Fibroblast of skin of abdomen (primary cell): ENCODE data around the gene ZDHHC6. TPM values are rescaled to one million over a fixed set of nuclear protein-coding genes. Genes with fewer than 3 reads are reported as not detected.
"Not testable (repeated sequence)": the region's sequence is repeated elsewhere in the genome, so short reads cannot be mapped to it uniquely, and the experiment has no call there.

ENCODE experiments used
- DNase-seq: peaks from one replicate; pipeline ENCODE4 v3.0.0-alpha.2; 2013
- polyA plus RNA-seq, 2 experiments: library from polyadenylated mRNA; unstranded; fragments of 120-200 nt; gene quantifications; one replicate each; pipeline ENCODE4 v1.2.1, GENCODE V29; 2013; ENCODE audit not compliant: insufficient read length in 2 of 2

The ZDHHC6 gene, protein sequence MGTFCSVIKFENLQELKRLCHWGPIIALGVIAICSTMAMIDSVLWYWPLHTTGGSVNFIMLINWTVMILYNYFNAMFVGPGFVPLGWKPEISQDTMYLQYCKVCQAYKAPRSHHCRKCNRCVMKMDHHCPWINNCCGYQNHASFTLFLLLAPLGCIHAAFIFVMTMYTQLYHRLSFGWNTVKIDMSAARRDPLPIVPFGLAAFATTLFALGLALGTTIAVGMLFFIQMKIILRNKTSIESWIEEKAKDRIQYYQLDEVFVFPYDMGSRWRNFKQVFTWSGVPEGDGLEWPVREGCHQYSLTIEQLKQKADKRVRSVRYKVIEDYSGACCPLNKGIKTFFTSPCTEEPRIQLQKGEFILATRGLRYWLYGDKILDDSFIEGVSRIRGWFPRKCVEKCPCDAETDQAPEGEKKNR
- 30.3 TPM for polyA plus RNA-seq (2013, experiment 1 of 2; ENCODE audit: insufficient read length)
- 31.0 TPM for polyA plus RNA-seq (2013, experiment 2 of 2; ENCODE audit: insufficient read length)

DNA sequence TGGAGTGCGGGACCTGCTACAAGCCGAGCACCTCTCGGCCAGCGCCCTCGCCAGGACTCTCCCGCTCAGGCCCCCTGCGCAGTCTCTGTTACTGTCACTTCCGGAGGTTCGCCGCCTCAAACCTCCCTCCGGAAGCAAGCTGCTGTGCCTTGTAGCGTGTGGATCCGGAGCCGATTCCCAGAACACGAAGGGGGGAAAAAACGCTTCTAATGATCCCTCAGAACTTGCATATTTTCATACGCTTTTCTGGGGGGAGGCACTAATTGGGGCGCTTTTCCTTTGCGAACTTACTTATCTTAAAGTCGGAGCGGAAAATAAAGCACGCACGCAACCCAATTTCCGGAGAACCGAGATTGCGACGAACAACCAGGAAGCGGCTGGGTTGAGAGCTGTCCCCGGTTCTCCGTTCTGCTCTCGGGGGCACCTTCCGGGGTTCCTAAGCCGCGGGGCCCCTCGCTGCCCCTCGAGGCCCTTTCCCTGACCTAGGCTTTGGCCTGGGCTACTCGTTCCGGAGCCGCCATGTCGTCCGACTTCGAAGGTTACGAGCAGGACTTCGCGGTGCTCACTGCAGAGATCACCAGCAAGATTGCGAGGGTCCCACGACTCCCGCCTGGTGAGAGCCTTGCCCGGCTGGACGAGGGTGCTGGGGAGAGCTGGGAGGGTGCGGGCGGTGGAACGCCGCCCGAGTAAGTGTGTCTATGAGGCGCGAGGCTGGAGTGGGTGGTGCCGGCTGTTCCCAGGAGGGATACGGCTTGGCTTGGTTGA is at the start of gene ZDHHC6, which contains the start of gene VTI1A:
ZDHHC6 (minus strand) TSS at position 60 of the 765 bp plus-strand sequence. CDS start 1,478 bp downstream, outside the sequence.
VTI1A (plus strand) TSS at position 361 of the 765 bp plus-strand sequence; CDS start at position 520, 159 bp downstream.
- peak; percentile 81 for DNase-seq

DNA sequence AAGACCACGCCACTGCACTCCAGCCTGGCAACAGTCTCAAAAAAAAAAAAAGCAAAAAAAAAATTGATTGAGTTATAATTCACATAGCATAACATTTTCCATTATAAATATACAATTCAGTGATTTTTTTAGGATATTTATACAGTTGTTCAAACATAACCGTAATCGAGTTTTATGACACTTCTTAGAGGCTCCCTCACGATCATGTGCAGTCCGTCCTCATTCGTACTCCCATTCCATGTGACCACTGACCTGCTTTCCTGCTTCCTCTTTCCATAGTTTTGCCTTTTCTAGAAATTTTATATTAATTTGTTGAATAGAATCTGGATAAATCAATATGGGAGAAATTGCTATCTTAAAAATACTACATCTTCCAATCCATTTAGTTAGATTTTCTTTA is 46.0 kb upstream of the ZDHHC6 start:
- no peak for DNase-seq

DNA sequence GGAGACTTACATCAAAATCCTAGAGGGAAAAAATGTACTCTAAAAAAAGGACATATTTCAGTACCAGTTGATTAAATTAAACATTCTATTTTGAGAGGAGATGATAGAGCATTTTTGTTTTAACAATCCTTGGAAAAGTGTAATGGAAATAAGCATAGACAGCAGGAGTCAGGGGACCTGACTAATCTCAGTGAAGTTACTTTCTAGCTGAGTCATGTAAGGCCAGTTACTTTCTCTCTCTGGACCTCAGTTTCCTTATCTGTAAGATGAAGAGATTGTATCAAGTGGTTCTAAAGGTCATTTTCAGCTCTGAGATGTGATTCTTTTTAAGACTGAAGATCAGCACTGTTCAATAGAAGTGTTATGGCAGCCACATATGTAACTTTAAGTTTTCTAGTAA is 44.4 kb upstream of the ZDHHC6 start:
- DNase-seq: peak; percentile 4

DNA sequence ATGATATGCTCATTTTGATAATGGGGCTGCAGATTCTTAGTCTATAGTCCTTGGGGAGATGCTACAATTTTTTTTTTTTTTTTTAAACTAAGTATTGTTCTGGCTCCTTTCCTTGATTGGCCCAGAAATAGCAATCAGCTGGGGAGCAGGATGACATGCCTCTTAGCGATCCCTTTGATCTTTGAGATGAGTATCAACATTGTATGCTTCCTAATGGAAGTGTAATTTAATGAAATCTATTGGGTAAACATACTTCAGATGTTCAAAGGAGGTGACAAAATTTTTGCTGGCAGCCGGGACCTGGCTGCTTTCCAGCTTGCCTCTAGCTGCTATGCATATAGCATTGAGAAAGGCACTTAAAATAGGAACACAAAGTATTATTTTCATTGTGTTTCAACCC is 43.8 kb upstream of the ZDHHC6 start:
- DNase-seq: peak; percentile 8

DNA sequence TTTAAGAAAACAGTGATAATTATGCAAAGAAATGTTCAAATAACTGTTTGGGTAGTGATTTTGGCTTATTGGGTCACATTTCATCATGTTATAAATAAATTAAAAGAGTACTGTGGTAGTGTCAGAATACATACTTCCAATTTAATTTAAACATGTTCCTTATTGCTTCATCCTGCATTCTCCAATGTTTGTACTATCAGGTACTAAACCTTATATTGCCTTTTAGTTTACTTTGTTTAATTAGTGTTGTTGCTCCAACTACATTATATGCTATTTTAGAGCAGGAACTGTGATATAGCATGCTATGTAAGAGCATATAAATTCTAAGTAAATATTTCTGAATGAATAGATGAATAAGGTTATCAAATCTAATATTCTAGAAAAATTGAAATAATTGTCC is 41.2 kb upstream of the ZDHHC6 start:
- DNase-seq: no peak

DNA sequence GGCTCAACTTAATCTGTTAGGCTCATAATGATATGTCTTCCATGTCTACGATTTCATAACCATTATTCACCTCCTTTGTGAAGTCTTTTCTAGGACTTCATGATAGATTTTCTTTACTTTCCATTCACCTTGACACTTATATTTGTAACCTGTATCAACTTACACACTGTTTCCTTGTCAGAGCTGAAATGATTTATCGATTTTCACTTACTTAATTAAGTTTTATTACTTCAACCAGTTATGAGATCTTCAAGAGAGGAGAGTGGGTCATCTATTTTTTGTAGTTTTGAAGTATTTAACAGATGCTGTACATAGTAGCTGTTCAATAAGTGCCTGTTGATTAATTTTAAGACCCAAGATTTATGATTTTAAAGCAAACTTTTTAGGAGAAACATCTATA is 37.7 kb upstream of the ZDHHC6 start:
- no peak for DNase-seq

DNA sequence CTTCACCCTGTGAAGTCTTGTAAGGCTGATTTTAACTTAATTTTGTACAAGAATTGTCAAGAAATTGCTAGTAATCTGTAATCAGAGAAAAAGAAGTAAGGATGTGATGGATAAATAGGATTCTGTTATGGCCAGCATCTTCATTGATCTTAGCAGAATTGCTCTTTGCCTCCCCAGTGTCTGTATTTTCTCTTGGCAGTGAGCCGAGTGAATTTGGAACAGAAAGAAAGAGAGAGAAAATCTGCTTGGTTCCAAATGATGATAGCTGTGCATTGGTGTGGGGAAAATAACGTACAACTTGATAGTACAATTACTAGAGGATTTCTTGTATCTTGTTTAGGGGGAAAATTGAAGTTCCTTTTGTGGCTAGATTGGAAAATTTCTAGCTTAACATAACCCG is 34.9 kb upstream of the ZDHHC6 start:
- no peak for DNase-seq

DNA sequence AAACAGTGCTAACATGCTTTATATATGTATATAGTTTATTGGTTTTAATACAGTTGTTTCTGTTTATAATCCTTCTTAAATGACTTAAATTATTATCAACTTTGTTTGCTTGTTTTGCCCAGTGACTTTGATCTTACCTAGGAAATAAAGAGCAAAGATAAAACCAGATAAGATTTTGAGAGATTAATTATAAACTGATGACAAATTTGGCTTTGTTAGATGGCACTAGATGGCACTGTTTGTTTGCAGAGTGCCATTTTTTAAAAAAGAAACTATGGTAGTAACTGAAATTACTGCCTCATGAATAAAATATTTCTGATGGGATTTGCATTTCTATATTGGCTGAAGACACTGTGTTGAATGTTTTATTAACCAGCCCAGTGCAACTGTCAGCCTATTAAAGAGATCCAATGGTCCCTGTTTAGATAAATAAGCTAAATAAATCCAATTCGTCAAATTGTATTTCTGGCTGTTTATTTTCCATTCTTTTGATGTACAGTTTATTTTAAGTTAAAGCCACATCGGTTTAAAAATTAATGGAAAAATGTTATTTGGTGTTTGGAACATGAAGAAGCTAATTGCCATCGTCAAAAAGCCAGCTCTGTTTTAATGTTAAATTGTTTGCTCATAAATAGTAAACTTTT is 29.0 kb upstream of the ZDHHC6 start:
- peak; percentile 16 for DNase-seq

DNA sequence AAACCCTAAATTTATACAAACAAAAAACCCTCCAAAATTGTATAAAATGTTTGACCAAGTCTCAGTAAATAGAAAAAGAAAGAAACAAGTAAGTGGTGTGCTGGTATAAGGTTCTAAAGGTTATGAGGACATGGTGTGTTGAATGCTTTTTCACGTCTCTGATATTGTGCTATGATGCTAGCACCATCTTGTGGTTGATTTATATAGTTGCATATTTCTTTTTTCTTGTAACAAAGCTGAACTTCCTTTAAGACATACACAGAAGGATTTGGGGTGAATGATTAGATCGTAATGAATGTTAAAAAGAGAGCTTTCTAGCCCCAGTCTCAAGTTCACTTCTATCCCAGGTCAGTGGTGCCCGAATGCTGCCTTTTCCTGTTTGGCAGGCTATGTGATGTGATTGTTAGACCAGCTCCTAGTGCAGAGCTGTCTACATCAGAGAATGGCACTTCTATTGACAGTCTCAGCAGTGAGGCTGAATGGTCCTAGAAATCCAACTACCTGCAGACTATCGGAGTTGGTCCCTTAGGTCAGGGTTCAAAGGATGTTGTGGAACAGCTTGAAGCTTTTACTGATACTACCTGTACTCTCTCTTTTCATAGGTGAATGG is 25.3 kb upstream of the ZDHHC6 start:
- DNase-seq: peak; percentile 31

DNA sequence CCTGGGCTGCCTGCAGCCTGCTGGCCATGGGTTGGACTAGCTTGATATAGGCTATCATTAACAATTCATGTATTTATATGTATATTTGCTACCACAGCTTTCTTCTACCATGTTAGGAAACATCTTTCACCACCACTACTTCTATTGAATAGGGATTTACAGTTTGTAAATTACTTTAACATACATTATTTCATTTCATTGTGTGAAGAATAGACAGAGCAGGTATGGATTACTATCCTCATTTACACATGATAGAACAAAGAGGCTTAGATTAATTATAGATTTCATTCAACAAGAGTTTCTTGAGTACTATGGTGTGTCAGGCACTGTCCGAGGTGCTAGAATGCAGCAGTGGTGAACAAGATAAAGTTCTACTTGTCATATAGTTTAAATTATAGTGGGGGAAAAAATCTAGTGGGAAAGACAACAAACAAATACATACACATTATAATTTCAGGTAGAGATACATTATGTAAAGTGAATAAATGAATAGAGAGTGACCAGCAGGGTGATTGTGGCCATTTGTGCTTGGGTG is 20.9 kb upstream of the ZDHHC6 start:
- no peak for DNase-seq

DNA sequence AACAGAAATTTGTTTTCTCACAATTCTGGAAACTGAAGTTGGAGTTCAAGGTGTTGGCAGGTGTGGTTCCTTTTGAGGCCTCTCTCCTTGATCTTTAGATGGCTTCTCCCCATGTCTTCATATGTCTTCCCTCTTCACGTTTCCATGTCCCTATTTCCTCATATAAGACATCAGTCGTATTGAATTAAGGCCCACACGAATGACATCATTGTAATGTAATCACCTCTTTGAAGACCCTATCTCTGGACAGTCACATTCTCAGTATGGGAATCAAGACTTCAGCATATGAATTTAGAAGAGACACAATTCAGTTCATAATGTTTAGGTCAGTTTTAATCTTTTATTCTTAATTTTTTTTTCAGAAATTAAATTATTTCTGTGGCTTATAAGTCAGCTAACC is 20.1 kb upstream of the ZDHHC6 start:
- DNase-seq: no peak

DNA sequence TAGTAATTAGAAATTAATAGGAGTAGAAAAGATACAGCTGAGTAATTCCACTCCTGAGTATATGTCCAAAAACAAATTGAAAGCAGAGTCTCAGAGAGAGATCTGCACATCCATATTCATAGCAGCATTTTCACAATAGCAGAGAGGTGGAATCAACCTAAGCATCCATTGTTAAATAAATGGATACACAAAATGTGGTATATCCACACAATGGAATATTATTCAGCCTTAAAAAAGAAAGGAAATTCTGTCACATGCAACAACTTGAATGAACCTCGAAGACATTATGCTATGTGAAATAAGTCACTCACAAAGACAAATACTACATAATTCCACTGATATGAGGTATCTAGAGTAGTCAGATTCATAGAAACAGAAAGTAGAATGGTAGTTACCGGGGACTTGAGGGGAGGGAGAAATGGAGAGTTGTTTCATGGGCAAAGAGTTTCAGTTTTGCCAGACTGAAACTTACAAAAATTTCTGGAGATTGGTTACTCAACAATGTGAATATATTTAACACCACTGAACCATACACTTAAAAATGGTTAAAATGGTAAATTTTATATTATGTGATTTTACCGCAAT is 18.7 kb upstream of the ZDHHC6 start:
- DNase-seq: no peak

DNA sequence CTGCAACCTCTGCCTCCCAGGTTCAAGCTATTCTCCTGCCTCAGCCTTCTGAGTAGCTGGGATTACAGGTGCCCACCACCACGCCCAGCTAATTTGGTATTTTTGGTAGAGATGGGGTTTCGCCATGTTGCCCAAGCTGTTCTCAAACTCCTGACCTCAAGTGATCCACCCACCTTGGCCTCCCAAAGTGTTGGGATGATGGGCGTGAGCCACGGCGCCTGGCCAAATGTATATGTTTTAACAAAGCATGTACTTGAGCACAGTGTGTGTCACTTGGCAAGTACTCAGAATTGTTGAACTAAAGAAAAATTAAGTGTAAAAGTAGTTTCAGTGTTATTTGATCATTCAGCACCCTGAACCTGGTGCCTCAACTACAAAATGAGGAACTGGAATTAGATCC is 17.4 kb upstream of the ZDHHC6 start:
- DNase-seq: not testable (repeated sequence)

DNA sequence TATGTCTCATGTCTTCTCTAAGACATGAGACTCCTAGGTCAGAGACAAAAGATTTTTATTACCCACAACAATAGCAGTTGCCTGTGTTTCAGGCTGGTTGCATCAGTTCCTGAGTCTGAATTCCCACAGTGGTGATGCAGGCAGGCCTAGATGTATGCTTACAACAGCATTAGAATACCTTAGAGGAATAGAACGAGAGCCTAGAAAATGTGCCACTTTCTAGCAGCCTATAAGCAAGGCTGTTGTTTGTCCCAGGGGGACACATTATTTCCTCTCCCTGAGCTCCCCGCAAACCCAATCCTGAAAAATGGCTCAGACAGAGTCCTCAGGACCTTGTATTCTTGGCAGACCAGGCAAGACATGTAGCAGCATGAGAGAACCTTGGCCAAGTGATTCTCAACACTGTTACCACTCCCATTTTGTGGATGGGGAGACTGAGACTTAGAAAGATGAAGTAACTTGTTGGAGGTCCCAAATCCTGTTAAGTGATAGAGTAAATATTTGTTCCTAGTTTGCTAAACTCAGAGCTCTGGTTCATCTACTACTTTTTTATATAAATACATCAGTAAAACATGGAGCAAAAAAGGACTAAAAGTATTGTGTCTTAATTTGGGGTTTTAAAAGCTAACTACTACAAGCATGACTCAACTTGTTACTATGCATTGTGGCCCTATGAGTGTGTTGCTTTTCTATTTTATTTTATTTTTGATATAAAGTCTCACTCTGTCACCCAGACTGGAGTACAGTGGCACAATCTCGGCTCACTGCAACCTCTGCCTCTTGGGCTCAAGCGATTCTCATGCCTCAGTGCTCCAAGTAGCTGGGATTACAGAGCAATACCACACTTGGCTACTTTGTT is 14.5 kb upstream of the ZDHHC6 start:
- DNase-seq: peak; percentile 86

DNA sequence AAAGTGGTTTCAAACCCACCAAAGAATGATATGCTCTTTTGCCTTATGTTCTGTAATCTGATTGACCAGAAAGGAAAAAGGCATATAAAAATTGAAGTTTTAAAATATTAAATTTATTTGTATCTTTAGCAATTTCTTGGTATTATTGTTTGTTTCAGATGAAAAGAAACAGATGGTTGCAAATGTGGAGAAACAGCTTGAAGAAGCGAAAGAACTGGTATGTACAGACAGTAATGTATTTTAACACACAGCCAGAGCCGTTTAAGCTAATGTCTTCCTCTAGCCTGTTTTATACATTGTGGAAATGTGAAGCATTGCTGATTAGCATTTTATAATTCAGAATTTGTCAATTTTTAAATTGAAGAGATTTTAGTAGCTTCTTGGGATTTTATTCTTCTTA is 13.7 kb upstream of the ZDHHC6 start:
- DNase-seq: no peak

DNA sequence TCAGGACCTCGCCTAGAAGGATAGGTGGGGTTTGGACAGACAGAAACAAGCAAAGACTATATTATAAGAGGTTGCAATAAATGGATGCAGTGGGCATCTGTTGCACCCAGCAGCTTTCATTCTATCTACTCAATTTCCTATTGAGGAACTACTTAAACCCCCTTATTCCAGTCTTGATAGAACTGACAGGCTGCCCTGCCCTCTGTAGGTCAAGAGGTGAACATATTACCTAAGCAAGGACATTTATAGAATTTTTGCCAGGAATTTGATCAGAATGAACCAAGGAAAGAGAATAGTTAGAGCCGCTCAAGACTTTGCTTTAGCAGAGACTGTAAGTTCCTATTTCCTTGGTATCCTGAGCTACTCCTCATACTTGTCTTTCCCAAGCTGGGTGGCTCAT is 9.8 kb upstream of the ZDHHC6 start:
- no peak for DNase-seq

DNA sequence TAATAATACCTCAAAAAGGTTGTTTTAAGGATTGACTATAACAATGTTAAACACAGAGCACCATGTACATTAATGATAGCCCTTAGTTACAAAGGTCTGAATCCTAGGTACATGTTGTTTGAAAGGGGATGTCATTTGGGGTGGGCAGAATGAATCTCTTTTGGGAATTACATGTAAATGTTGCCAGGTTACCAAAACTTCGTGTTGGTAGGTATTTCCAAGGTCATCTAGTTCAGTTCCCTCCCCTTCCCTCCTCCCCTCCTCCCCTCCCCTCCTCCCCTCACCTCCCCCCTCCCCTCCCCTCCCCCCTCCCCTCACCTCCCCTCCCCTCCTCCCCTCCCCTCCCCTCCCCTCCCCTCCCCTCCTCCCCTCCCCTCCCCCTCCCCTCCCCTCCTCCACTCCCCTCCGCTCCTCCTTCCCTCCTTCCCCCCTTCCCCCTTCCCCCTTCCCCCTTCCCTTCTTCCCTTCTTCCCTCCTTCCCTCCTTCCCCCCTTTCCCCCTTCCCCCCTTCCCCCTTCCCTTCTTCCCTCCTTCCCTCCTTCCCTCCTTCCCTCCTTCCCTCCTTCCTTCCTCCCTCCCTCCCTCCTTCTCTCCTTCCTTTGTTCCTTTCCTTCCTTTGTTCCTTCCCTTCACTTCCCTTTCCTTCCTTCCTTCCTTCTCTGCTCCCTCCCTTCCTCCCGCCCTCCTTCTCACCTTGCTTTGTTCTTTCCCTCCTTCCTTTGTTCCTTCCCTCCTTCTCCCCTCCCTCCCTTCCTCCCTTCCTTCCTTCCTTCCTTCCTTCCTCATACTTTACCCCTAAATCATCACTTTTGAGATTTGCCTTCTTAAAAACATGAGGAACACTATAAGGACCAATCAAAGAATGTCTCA is 8.4 kb upstream of the ZDHHC6 start:
- DNase-seq: no peak

DNA sequence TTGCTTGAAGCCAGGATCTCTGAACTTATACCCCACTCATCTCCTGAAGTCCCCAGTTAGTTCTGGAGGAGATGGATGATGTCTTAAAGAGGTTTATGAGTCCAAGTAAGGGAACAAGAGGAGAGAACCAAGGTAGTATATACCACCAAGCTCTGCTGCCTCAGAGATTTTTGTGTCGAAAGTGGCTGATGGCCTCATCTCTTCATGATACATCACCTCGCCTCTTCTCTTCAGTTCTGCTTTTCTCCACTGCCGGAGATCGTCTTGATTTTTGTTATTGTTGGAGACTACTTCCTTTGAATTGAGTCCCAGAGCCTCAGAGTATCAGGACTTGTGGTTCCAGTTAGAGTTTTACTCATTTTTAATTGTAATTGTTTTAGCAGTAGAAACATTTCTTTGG is 2.2 kb upstream of the ZDHHC6 start:
- no peak for DNase-seq

DNA sequence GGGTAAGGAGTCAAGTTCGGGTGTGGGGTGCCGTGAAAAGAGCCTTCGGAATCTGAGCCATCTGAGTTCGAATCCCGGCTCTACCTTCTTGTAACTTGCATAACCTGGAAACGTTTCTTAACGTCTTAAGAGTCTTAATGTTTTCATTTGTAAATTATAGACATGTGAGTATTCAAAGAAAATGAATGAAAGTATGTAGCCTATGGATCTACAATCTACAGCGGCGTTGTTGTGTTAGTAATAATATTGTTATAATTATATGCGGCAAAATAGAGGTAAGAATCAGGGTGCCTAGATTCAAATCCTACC is 860 bp upstream of the ZDHHC6 start:
- DNase-seq: no peak
